NCI-H510A treated with DMSO at 0.1 percent for 48 hours (cell line): ENCODE measurements around the gene HADHB.
A peak's percentile ranks its signal among the peaks of the same experiment; 100 is the strongest.
"Not testable (repeated sequence)": the region's sequence is repeated elsewhere in the genome, so short reads cannot be mapped to it uniquely, and the experiment has no call there.

Experiments used
- DNase-seq: peaks from one replicate; lab custom pipeline; 2025; lab: John Stamatoyannopoulos, UW

Gene HADHB

GRCh38 chr2:26330114-26330549, 85.4 kb downstream of the HADHB start:
- DNase-seq, result peak; percentile 75

GRCh38 chr2:26330604-26331003, 85.9 kb downstream of the HADHB start:
- DNase-seq, result no peak

- DNase-seq, result not testable (repeated sequence)
Measured at GRCh38 chr2:26331321-26331720, 86.6 kb downstream of the HADHB start.

GRCh38 chr2:26333293-26333692, 88.6 kb downstream of the HADHB start:
- no peak for DNase-seq

GRCh38 chr2:26335231-26335630, 90.5 kb downstream of the HADHB start:
- DNase-seq, result no peak

- no peak for DNase-seq
Measured at GRCh38 chr2:26336719-26337118, 92.0 kb downstream of the HADHB start.

GRCh38 chr2:26337298-26337697, 92.6 kb downstream of the HADHB start:
- DNase-seq, result no peak
